Smooth muscle cell (in vitro differentiated cells): ENCODE results near the gene ADCK2. TPM values are rescaled to one million over a fixed set of nuclear protein-coding genes. Genes with fewer than 3 reads are reported as not detected.
"Not testable (repeated sequence)": the region's sequence is repeated elsewhere in the genome, so short reads cannot be mapped to it uniquely, and the experiment has no call there.

ENCODE experiments used
- DNase-seq: peaks from one replicate; lab custom pipeline; 2025; ENCODE audit not compliant: unreplicated experiment; lab: John Stamatoyannopoulos, UW
- H2AFZ ChIP-seq: fragments of 200-600 bp; sonication (generic); 2 replicates; pipeline ENCODE4 v1.6.0; 2016; ENCODE audit warnings: antibody characterized with exemption, low read depth, mild to moderate bottlenecking
- H3F3A ChIP-seq: fragments of 200-600 bp; sonication (generic); 2 replicates; pipeline ENCODE4 v1.6.0; 2017; ENCODE audit warnings: antibody characterized with exemption, low read depth
- H3K27ac ChIP-seq: fragments of 200-600 bp; sonication (generic); 2 replicates; pipeline ENCODE4 v1.5.1; 2016; ENCODE audit warnings: low read depth, mild to moderate bottlenecking
- H3K27me3 ChIP-seq: fragments of 200-600 bp; sonication (generic); 2 replicates; pipeline ENCODE4 v1.6.1; 2016; ENCODE audit warnings: low read depth, mild to moderate bottlenecking
- H3K36me3 ChIP-seq: fragments of 200-600 bp; sonication (generic); 2 replicates; pipeline ENCODE4 v1.5.1; 2016; ENCODE audit warnings: low read depth
- H3K4me1 ChIP-seq: fragments of 200-600 bp; sonication (generic); 2 replicates; pipeline ENCODE4 v1.5.1; 2016; ENCODE audit warnings: low read depth
- H3K4me2 ChIP-seq: fragments of 200-600 bp; sonication (generic); 2 replicates; pipeline ENCODE4 v1.6.0; 2016; ENCODE audit warnings: mild to moderate bottlenecking
- H3K4me3 ChIP-seq: fragments of 200-600 bp; sonication (generic); 2 replicates; pipeline ENCODE4 v1.5.1; 2016; ENCODE audit warnings: mild to moderate bottlenecking
- H3K79me2 ChIP-seq: fragments of 200-600 bp; sonication (generic); 2 replicates; pipeline ENCODE4 v1.6.0; 2016; ENCODE audit warnings: low read depth, mild to moderate bottlenecking
- H3K9ac ChIP-seq: fragments of 200-600 bp; sonication (generic); 2 replicates; pipeline ENCODE4 v1.6.0; 2016; ENCODE audit warnings: low read depth
- H3K9me3 ChIP-seq: fragments of 200-600 bp; sonication (generic); replicated peaks from 2 replicates; pipeline ENCODE4 v1.5.1; 2016; ENCODE audit warnings: low read depth
- H4K20me1 ChIP-seq: fragments of 200-600 bp; sonication (generic); 2 replicates; pipeline ENCODE4 v1.6.0; 2016; ENCODE audit warnings: low read depth
- CTCF ChIP-seq: fragments of 200-600 bp; sonication (generic); IDR thresholded peaks from 2 replicates; pipeline ENCODE4 v1.5.1; 2017; ENCODE audit warnings: borderline replicate concordance, mild to moderate bottlenecking, antibody characterized with exemption; ENCODE audit not compliant: insufficient read depth, poor library complexity, severe bottlenecking
- WGBS: methylation state at CpG from one replicate; pipeline ENCODE4 v1.1.7; 2016; ENCODE audit warnings: low lambda C conversion rate; 5-methylcytosine and 5-hydroxymethylcytosine counted together
- polyA plus RNA-seq: library from polyadenylated mRNA; unstranded; fragments of >200 nt; fragmentation: Nextera tagmentation; extraction: Ambion mirVana; gene quantifications from 2 replicates; pipeline ENCODE4 v1.2.1, GENCODE V29; 2016
- total RNA-seq: library from RNA; depleted of rRNA; stranded (reverse); fragments of >200 nt; gene quantifications from 2 replicates; pipeline ENCODE4 v1.2.3, GENCODE V29; 2014

Gene ADCK2
- total and polyA plus RNA-seq, 2 experiments from 2014 or later: 8.0 to 10.5 TPM

GRCh38 chr7:140688341-140688740 lies 15.6 kb downstream of the ADCK2 start:
- no peak overlapping the region for H3K27ac ChIP-seq
- no peaks in the 10 kb centered on the region for H3K79me2 ChIP-seq
- no peaks in the 10 kb centered on the region for H3F3A ChIP-seq
- no peaks in the 10 kb centered on the region for H3K27me3 ChIP-seq
- H4K20me1 ChIP-seq: no peaks in the 10 kb centered on the region
- peaks cover 9% of the 10 kb centered on the region for H3K4me1 ChIP-seq
- H3K4me2 ChIP-seq: no peak overlapping the region
- DNase-seq: no peak
- H2AFZ ChIP-seq: no peak overlapping the region
- H3K36me3 ChIP-seq: no peaks in the 10 kb centered on the region
- H3K4me3 ChIP-seq: no peak overlapping the region
- no peak overlapping the region for H3K9ac ChIP-seq
- 93% methylated on average over 6 of the region's 6 CpGs for WGBS
- no peak for TF ChIP-seq CTCF
- H3K9me3 ChIP-seq: no peaks in the 10 kb centered on the region

GRCh38 chr7:140689199-140690152 lies 16.7 kb downstream of the ADCK2 start:
- no peaks in the 10 kb centered on the region for H3K36me3 ChIP-seq
- no peak for DNase-seq
- no peak for TF ChIP-seq CTCF
- H3K4me1 ChIP-seq: no peaks in the 10 kb centered on the region
- H4K20me1 ChIP-seq: no peaks in the 10 kb centered on the region
- no peak overlapping the region for H3K4me2 ChIP-seq
- no peaks in the 10 kb centered on the region for H3K79me2 ChIP-seq
- no peak overlapping the region for H2AFZ ChIP-seq
- no peak overlapping the region for H3K4me3 ChIP-seq
- H3K9me3 ChIP-seq: no peaks in the 10 kb centered on the region
- no peaks in the 10 kb centered on the region for H3K27me3 ChIP-seq
- WGBS: 96% methylated on average over 16 of the region's 16 CpGs
- no peak overlapping the region for H3K27ac ChIP-seq
- H3K9ac ChIP-seq: no peak overlapping the region
- H3F3A ChIP-seq: no peaks in the 10 kb centered on the region

- no peak for TF ChIP-seq CTCF
- no peak overlapping the region for H2AFZ ChIP-seq
- peaks cover 5% of the 10 kb centered on the region for H3K4me1 ChIP-seq
- no peak overlapping the region for H3K27ac ChIP-seq
- no peaks in the 10 kb centered on the region for H3K9me3 ChIP-seq
- H3K4me3 ChIP-seq: no peak overlapping the region
- no peaks in the 10 kb centered on the region for H3K36me3 ChIP-seq
- WGBS: 98% methylated on average over 12 of the region's 12 CpGs
- H3K4me2 ChIP-seq: no peak overlapping the region
- no peaks in the 10 kb centered on the region for H3K27me3 ChIP-seq
- H3K79me2 ChIP-seq: no peaks in the 10 kb centered on the region
- no peaks in the 10 kb centered on the region for H3F3A ChIP-seq
- H4K20me1 ChIP-seq: no peaks in the 10 kb centered on the region
- no peak for DNase-seq
- H3K9ac ChIP-seq: no peak overlapping the region
These were observed 18.8 kb downstream of the ADCK2 start for GRCh38 chr7:140691376-140692045.

- H3K4me2 ChIP-seq, H3F3A ChIP-seq, H3K4me3 ChIP-seq, DNase-seq, H3K36me3 ChIP-seq, H4K20me1 ChIP-seq, H3K9ac ChIP-seq, H3K27me3 ChIP-seq, H3K9me3 ChIP-seq, H3K27ac ChIP-seq, H2AFZ ChIP-seq, H3K4me1 ChIP-seq: not testable (repeated sequence)
- peaks cover 17% of the 10 kb centered on the region for H3K79me2 ChIP-seq
- 98% methylated on average over 10 of the region's 10 CpGs for WGBS
These were observed 21.1 kb downstream of the ADCK2 start for GRCh38 chr7:140693849-140694248.
